GM21423 (cell line): ENCODE data around the gene SLK.

Source experiments
- ATAC-seq: cut with Tn5 transposase; IDR thresholded peaks from one replicate; pipeline ENCODE4 v1.9.1; 2021; ENCODE audit warnings: mild to moderate bottlenecking, moderate library complexity; ENCODE audit not compliant: unreplicated experiment

SLK gene

GRCh38 chr10:103939522-103939921 lies 27.4 kb upstream of the SLK start:
- no peak for ATAC-seq

DNA sequence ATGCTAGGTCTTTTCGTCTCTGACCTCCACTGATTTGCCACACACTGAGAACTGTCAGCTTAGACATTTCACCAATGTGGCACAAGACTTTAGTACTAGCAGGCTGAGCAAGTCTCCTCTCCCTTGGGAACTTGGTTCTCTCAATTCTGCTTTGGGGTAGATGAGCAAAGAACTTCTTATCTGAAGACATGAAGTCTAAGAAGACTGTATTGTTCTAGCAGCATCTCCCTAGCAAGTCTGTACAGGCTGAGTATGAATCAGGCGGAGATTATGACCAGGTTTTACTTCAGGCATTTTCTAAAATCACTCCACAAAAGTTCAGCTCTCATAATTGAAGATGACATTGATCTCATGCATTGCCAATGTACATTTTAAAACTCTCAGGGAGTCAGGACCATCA lies 25.1 kb upstream of the SLK start:
- ATAC-seq = no peak

- ATAC-seq = no peak
These were observed 24.1 kb upstream of the SLK start for GRCh38 chr10:103942866-103943265.

- ATAC-seq = no peak
These were observed 19.0 kb upstream of the SLK start for GRCh38 chr10:103947799-103948516.

DNA sequence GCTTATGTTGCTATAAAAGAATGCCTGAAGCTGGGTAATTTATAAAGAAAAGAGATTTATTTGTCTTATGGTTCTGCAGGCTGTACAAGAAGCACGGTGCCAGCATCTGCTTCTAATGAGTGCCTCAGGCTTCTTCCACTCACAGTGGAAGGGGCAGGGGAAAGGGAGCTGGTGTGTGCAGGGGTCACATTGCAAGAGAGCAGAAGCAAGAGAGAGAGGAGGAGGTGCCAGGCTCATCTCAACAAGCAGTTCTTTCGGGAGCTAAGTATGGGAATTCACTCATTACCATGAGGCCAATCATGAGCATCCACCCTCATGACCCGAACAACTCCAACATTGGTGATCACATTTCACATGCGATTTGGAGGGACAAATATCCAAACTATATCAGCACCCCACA lies 17.2 kb upstream of the SLK start:
- ATAC-seq = no peak

GRCh38 chr10:103951183-103951582 lies 15.8 kb upstream of the SLK start:
- ATAC-seq = no peak

DNA sequence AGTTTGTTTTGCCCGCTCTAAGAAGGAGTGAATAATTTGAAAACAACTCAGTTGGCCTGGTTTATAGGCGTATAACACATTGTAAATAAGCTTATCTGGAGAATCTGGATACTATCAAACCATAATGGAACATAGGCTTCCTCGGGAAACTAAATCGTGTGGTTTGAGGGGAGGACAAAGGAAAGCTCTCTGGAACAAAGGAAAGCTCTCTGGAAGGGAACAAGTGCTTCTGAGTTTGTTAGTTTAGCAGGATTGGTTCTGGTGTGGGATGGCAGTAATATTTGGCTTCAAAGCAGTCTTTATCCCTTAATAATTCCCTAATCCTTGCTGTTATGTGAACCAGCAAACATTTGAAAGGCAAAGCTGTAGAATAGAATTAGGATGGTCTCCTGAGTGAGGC lies 15.0 kb upstream of the SLK start:
- ATAC-seq = no peak

- ATAC-seq = no peak
These were observed 12.4 kb upstream of the SLK start for GRCh38 chr10:103954543-103954942.

- ATAC-seq = no peak
These were observed 7.9 kb upstream of the SLK start for GRCh38 chr10:103958996-103959395.

DNA sequence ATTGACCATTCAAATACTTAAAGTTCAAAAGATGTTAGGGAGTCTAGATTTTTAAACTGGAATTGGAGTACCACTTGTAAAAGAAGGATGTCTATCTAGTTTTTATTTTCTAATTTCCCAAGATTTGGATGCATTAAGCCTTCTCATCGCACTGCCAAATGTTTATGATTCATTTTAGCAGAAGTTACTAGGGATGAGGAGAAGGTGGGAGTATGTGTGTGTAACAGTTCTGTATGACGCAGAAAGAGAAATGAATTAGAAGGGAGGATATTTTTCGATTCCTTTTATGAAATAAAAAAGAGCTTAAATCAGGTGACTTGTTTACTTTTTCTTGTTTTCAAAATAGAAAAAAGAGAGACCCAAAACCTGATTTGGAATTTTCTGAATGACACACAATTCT lies 6.8 kb upstream of the SLK start:
- no peak for ATAC-seq

- peak; percentile 45 for ATAC-seq
These were observed 620 bp downstream of the SLK start for GRCh38 chr10:103967448-103968071.

DNA sequence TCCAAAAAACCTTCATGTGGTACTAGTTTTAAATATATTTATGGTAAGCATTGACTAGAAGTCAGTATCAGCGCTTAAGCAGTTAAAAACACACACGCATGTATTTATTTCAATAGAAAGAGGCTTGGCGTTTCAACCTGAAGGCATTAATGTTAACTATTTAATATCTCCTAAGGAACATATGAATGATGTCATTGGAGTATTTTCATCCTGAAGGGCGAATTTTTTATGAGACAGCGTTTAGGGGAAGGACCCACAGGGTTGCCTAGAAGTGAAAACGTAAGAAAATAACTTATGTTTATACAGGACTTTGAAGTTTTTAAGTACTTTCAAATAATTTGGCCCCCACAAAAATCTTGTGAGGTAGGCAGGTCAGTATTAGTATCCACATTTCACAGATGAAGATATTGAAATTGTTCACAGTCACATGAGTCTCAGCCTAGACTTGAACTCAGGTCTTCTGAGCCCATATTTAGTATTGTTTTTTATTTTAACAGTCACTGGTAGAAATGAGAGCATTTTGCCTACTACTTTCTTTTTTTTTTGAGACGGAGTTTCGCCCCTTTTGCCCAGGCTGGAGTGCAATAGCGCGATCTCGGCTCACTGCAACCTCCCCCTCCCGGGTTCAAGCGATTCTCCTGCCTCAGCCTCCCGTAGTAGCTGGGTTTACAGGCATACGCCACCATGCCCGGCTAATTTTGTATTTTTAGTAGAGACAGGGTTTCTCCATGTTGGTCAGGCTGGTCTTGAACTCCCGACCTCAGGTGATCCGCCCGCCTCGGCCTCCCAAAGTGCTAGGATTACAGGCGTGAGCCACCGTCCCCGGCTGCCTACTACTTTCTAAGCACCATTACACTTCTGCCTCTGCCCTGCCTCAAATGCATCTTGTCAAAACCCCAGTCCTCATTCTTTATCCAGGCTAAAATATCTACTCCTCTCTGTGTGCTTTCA lies 1.8 kb downstream of the SLK start:
- no peak for ATAC-seq

DNA sequence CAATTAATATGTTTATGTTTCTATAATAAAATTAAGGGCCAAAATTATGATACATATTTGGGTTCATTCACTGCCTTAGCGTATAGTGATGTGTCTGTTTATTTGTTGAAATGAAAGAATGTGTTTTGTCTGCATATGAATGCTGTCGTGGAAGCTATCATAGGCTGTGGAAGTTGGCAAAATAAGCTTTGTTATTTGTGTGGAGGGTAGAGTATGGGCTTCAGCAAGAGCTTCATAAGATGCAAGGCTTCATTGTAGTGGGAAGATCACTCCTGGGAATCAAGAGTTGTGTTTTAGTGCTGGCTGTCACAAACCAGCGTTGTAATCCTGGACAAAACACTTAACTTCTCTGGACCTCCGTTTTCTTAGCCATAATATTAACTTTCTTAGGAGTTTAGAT lies 2.5 kb downstream of the SLK start:
- no peak for ATAC-seq

DNA sequence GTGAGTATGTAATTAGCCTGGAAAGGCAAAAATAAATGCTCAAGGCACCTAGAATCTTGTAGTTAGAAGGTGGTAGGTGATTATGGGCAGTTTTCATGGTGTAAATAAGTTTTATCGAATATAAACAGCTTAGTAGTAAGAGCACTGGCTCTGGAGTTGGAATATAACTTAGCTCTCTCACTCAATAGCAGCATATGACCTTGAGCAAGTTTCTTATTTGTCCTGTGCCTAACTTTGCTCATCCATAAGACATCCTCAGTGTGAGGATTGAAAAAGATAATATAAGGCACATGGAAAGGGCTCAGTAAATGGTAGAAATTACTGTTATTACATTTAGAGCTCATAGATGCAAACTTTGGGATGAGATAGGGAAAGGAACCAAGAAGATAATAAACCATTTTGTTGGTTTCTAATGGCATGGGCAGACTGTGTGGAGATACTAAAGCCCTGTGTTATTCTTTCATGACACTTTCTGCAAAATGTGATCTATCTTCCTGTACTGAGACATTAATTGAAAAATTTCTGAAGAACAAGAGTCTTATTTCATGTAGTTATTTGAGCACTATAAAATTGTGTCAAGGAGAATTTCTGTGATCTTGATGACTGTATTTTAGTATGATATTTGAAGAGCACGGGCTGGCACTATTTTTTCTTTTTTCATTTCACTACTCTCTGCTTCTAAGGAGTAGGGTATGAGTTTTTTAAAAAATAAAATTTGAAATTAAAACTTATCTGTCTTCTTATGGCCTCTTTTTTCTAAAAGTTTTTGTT lies 3.1 kb downstream of the SLK start:
- no peak for ATAC-seq

DNA sequence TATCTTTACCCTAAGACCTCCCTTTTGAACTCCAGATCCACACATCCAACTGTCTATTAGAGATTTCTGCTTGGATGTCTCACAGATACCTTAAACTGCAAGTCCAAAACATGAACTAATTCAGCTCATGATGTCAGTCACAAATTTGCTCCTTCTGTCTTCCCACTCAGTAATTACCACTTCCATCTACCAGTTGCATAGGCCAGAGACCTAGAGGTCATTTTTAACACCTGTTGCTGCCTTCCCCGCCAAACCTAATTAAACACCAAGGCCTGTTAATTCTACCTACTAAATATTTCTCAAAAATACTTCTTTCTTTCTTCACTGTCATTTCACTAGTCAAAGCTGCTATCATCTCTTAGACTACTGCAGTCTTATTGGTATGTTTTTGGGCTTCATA lies 8.2 kb downstream of the SLK start:
- ATAC-seq = no peak

- no peak for ATAC-seq
These were observed 10.3 kb downstream of the SLK start for GRCh38 chr10:103977204-103977603.

GRCh38 chr10:103979530-103979929 lies 12.6 kb downstream of the SLK start:
- no peak for ATAC-seq

DNA sequence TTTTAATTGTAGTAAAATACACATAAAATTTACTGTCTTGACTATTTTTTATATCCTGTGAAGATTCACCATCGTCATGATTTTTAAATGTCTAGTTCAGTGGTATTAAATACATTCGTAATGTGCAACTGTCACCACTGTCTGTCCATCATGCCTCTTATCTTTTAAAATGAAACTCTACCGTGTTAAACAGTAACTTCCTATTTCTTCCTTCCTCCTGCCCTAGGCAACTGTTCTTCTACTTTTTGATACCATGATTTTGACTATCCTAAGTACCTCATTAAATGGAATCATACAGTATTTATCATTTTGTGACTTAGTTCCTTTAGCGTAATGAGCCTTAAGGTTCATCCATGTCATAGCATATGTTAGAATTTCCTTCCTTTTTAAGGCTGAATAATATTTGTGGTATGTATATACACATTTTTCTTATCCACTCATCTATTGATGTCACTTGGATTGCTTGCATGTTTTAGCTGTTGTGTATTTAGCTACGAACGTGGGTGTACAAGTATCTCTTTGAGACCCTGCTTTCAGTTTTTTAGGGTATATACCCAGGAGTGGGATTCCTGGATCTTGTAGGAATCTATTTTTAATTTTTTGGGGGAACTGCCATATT lies 13.5 kb downstream of the SLK start:
- no peak for ATAC-seq

DNA sequence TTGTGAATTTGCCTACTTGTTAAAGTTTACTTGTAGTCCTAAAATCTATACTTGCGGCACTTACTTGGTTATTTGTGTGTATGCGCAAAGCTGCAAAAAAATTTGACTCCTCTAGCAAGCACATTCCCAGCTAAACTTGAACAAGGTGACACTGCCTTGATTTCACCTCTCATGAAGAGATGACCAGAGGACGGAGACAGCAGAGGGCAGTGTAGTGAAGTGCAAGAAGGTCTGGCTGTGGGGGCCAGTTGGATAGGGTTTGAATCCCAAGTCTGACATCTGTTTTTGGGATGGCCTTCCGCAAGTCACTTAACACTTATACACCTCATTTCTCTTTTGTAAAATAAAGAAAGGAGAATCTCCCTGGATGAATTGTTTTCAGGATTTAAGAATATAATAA lies 15.7 kb downstream of the SLK start:
- ATAC-seq = no peak

GRCh38 chr10:103983367-103983911 lies 16.5 kb downstream of the SLK start:
- ATAC-seq = peak; percentile 87
